ENCODE results near the gene GPRIN1.

GPRIN1 gene

DNA sequence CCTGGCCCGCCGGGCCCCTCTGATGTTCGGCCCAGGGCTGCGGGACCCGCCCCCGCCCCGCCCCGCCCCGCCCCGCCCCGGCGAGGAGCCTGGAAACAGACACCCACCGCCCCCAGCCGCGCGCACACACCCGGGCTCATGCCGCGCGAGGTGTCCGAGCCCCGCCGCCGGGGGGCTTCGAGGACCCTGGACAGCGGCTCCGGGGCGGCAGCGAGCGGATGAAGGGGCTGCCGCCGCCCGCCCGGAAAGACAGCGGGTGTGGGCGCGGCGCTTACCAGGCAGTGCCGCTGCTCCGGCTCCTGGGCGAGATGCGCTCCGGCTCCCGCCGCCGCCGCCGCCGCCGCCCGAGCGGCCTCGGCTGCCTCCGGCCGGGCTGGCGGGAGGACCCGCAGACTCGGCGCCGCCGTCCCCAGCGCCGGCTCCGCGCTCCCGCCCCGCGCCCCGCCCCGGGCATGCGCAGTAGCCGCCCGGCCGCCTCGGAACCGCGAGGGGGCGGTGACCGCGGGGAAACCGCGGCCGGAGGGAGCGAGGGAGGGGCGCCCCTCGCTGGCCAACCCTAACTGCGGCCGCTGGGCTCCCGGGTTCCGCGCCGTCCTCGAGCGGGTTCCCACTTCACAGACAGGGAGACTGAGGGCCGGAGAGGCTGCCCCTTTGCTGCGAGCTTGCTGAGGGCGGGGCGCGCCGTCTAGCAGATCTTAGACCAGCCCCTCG, at the start of gene GPRIN1:
Gene GPRIN1, minus strand, starts transcription at position 433 of the 711 bp plus-strand sequence. CDS start 10,322 bp downstream, outside the sequence.
- peak in 1 of 4 experiments; percentile 38 for DNase-seq

DNA sequence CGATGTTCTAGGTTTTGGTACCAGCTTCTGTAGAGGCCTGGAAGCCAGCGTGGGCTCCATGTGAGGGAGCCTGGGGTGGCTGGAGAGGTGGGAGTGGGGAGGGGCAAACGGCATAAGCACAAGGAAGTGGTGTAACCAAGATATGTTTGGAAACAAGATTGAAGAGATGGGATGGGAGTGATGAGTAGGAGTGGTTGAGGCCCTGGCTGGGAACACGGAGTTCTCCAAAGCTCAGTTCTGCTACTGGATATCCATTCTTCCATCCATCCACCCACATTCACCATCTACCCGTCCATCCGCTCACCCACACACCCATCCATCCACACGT, 49.5 kb upstream of the GPRIN1 start:
- DNase-seq: no peak

DNA sequence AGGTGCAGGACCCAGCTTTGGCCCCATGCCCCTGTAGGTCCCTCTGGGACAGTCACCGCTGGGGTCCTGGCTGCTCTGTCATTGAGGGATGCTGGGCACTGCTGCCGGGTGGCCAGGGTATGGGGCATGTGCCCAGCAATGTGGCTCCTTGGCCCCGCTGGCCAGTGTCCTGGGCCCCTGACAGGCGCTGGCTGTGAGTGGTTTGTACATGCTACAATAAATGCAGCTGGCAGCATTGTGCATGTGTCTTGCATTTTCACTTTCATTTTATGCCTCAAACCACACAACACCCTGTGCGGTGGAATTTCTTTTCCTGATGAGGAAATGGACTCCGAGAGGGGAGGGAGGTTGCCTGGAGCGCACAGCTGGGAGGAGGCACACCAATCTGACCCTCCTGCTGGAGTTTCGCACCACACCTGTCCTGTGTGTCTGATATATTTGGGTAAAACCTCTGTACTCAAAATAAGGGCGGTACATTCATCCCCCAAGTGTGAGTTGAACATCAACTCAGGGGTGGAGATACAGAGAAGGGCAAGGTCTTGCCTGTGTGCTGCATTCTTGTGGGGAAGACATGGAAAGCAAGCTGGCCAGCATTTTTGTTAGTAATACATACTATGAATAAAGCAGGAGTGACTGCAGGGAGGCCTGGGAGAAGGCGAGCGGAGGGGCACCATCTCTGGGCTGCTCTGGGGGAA, 49.0 kb upstream of the GPRIN1 start:
- no peak for DNase-seq

DNA sequence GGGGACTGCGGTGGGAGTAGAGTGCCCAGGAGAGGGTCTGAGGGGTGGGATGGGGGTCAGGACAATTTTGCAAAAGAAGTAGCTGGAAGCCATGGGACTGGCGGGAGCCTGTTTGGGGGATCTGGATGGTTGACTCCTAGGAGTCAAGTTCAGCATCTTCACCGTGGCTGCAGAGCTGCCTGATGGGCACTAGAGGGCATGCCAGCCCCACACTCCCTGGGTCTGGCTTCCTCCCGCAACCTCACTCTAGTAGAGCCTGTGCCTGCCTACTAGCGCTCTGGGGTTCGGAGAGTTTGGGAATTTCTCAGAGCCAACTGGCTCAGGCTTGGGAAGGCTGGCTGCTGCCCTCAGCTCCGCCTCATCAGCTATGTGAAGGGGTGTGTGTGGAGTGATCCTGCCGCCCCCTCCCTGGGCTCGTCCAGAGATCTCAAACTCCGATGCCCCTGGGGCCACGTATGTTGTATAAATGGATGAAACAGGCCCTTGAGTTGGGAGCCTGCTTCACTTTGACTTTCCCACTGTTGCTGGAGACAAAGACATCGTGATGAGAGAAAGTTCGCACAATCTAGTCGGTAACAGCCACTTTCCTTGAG, 48.1 kb upstream of the GPRIN1 start:
- DNase-seq: peak; percentile 28 to 60 (median 31)

DNA sequence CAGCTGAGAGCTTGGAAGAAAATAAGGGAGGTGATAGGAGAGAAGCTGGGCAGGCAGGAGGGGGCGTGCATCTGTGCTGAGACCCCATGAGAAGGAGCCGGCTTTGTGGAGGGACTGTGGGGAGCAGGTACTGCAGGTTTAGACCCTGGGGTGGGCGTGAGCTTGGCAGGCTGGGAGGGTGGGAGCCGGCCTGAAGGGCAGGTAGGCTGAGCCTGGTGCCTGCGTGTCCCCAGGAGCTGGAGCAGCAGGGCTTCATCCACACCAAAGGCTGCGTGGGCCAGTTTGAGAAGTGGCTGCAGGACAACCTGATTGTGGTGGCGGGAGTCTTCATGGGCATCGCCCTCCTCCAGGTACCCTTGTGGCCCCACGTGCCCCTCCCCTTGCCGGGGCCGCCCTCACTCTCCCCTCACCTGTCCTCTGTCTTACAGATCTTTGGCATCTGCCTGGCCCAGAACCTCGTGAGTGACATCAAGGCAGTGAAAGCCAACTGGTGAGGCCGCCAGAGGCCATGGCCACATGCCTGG, 46.6 kb upstream of the GPRIN1 start:
- DNase-seq: no peak

DNA sequence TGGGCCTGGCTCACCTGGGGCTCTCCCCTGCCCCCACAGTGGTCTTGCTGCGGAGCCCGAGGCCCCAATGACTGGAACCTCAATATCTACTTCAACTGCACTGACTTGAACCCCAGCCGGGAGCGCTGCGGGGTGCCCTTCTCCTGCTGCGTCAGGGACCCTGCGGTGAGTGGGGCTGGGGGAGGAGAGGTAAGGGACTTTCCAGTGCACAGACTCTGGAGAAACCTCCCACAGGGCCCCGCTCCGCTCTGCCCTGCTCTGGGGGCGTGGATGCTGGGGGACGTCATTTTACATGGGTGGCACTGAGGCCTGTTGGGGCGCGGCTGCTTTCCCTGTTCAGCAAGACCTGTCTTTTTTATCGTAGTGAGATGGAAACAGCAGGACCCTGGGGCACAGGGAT, 44.9 kb upstream of the GPRIN1 start:
- DNase-seq: no peak

DNA sequence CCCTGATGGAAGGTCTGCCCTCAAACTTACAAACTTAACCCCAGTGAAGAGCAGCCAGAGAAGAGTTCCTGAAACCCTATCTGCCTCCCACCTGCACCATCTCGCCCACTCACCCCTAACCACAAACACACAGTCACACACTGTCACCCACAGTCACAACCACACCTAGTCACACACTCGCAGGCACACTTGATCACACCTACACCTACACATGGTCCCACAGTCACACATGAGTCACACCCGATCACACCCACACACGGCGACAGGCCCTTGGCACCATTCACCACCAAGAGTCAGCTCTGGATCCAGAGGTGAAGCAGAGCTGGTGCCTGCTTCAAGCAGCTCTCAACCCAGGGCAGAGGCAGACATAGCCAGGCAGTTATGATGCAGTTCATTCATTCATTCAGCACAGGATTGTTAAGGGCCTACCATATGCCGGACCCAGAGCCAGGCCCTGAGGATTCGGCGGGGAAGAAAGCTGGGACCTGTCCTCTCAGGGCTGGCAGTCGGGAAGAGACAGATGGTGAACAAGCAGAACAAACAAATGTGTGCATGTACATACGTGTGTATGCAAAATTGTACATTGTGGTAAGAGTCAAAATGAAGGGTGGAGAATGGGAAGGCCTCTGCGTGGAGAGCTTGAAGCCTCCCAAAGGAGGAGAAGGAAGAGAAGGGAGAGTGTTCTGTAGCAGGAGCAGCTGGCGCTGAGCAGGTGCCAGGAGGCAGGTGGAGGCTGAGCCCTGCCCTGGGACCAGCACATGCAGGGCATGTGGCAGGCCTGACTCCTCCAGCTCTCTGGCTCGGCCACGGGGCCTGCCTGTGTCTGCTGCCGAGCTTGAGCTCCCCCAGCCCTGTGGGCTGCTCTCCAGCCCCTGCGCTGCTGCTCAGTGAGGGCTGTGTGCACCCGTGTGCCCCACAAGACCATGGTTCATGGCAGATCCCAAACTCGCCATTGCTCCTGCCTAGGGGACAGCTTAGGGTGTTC, 43.7 kb upstream of the GPRIN1 start:
- DNase-seq: peak in 1 of 4 experiments; percentile 33

DNA sequence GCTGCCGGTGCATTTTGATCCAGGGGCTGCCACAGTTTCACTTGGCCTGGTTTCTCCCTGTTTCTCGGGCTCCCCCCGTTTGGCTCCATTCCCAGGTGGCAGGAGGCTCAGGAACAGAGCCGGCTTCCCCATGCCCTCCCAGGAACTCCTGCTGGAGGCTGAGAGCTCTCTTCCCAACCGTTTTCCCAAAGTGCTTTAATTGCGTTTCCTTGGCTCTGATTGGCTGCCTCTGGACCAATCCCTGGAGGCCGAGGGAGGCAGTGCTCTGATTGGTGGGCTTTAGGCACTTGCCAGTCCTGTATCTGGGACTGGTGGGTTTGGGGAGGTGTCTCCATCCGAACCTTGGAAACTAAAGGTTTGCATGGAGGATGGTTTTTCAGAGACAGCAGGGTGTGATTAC, 42.2 kb upstream of the GPRIN1 start:
- DNase-seq: no peak

DNA sequence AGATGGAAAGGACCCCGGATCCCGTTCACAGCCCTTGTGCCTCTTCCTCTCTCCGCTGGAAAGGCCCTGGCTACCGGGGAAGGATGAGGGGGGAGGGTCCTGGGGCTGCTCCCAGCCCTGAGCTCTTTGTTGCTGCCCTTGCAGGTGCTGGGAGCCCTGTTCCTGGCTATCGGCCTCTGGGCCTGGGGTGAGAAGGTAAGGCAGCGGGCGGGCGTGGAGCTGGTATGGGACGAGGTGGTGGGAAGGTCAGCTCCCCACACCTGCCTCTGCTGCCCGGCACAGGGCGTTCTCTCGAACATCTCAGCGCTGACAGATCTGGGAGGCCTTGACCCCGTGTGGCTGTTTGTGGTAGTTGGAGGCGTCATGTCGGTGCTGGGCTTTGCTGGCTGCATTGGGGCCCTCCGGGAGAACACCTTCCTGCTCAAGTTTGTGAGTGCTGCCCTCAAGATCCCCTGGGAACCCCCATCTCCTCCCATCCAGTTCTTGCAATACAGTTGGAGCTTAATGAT, 41.6 kb upstream of the GPRIN1 start:
- DNase-seq: no peak

DNA sequence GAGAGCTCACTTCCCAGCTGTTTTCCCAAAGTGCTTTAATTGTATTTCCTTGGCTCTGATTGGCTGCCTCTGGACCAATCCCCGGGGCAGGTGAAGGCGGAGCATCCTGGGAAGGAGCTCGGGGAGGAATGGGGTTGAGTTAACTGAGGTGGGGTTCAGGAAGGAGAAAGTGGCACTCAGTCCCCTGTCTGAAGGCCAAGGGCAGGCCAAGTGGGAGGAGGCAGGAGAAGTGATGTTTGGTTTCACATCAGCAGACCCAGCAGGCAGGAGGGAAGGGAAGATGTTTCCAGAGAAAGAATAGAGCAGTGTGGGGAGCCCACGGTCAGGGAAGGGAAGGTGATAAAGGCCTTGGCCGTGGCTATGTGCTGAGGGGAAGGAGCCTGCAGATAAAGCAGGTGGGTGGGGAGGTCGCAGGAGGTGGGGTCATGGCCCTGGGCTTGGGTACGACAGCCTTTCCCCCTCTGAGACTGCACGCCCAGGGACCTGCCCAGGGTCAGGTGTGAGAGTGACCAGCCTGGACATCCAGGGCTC, 40.5 kb upstream of the GPRIN1 start:
- no peak for DNase-seq

DNA sequence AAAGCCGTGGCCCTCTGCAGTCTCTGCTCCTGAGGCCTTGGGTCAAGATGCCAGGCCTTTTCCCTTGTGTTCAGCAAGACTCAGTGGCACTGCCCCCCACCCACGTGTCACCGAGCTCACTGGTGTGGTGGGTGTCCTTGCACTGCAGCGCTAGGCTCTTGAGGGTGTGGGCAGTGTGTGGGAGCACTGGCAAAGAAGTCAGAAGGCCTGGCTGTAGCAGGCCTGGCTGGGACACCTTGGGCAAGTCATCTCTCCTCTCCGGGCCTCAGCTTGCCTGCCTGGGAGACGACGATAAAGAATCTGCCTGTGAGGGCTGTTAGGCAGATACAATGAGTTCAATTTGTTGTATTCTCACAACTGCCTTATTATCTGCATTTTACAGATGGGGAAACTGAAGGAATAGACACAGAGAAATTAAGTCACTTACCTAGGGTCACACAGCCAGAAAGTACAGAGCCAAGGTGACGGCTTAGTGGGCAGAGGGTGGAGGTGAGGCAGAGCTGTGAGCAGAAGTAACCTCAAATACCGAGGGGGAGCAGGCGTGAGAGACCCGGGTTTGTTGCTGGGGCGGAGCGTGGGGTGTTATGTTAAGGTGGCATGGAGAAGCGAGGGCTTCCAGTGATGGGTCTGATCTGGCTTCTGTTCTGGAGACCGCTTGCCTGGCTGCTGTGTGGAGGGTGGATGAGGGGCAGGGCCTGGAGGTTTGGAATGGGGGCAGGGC, 38.7 kb upstream of the GPRIN1 start:
- peak in 1 of 4 experiments; percentile 23 for DNase-seq

DNA sequence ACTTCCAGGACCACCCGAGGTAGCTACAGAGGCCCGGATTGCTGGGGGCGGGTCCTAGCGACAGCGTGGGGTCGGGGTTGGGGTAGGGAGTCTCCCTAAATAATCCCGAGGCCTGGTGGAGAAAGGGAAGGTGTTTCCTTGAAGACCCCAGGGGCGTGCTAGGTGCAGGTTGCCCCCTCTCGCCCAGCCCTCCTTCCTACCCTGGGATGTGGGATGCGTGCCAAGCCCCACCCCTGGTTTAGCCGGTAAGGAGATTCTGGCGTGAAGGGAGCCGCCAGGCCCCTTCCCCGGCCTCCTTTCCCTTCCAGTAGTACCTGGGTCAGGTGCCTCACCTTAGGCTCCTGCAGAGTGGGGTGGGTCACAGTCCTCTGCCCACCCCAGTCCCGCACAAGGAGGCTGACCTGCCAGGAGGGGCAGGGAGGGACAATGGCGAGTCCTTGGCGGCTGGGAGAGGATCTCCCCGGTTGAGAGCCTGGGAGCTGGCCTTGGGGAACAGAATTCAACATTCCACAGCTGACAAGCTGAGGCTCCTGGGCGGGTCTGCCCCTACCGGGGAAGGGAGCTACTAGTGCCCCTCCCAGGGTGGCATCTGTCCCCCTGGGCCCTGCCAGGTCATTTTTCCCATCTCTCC, 38.0 kb upstream of the GPRIN1 start:
- DNase-seq: peak in 1 of 4 experiments; percentile 15

DNA sequence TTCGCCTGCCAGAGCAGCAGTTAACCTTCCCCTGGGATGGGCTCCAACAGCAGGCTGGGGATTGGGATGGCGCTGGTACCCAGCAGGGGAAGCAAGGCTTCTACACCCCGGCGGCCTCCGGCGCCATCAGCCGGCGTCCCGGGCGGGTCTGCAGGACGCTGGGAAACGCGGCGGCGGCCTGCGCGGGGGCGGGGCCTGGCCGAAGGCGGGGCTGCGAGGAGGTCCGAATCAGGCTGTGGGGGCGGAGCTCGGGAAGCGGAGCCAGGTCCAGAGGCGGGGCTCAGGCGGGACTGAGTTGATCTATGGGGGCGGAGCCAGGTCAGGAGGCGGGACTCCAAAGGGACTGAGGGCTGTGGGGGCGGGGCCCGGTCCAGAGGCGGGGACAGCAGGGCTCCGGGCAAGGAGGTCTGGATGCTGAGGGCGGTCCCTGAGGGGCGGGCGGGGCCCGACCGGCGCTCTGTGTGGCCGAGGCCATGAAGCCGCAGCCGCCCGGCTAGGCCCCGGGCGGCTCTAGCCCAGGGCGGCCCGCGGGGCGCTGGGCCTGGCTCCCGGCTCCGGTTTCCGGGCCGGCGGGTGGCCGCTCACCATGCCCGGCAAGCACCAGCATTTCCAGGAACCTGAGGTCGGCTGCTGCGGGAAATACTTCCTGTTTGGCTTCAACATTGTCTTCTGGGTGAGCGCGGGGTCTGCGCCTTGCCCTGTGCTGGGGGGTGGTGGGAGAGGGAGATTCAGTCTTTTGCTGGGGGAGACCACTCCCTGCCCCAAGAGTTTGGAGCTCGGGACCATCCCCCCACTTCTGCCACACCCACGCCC, 37.3 kb upstream of the GPRIN1 start, which contains the start of gene TSPAN17:
Gene TSPAN17, plus strand, starts transcription at position 455 of the 813 bp plus-strand sequence. Its CDS starts 132 bp downstream, at position 587.
- peak; percentile 73 to 97 (median 90) for DNase-seq

DNA sequence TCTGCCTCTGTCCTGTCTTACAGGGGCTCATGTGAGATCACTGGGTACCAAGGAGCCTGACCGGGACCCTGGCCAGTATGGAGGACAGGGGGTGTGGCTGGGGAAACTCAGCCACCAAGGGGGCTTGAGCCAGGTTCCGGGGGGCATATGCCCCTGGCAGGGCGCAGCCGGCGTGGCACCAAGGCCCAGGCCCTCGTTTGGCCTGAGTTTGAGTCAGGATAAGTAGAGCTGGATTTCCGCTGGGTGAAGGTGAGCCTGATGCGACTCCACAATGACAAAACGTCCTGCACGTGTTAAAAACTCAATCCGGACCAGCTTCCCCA, 36.7 kb upstream of the GPRIN1 start:
- DNase-seq: no peak

DNA sequence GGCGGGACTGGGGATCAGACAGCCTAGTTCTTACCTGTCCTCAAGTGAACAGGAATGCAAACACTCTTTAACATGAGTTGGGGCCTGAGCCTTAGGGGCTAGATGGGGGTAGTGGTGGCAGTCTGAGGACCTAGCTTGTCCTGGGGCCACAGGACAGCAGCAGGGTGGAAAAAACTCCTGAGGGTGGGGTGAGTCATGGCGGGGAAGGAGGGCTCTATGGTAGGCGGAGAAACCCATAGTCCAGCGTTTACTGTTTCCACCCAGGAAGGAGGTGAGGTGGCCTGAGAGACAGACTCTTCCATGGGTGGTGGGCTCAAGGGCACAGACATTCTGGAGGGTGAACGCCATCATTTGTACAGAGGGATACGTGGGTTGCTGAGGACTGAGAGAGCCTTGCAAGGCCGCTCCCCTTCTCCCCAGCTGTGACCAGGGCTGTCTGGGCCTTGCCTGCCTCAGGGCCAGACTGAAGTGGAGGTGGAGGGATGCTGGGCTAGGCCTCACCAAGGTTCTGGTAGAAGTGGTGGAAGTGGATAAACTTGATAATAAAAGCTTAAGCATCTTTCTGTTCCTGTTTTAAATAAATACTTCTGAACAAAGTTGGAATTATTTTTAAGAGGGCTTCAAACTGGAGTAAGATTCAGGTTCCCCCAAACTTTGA, 36.2 kb upstream of the GPRIN1 start:
- DNase-seq: no peak

DNA sequence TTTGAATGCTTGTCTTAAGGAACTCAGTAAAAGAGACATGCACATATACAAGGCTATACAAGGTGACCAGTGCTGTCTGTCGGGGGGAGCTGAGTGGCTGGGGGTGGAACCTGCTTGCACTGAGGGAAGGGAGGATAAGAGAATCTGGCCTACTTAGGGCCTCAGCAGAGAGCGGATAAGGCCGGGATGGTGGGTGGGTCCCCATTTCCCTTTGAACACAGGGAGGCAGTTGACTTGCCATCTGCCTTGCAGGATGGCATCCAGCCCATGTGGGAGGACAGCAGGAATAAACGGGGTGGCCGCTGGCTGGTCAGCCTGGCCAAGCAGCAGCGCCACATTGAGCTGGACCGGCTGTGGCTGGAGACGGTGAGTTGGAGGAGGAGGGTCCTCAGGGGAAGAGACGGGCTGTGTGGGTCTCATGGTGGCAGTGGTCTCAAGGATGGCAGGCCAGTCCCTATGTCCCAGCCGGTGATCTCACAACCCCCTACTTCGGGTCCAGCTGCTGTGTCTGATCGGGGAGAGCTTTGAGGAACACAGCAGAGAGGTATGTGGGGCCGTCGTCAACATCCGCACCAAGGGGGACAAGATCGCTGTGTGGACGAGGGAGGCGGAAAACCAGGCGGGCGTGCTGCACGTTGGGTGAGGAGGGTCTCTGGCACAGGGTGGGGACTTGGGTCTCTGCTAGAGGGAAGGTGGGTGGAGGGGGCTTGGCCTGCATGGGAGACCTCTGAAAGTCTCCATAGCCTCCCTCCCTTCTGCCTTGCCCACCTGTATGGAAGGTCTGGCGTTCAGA, 35.1 kb upstream of the GPRIN1 start:
- DNase-seq: no peak

DNA sequence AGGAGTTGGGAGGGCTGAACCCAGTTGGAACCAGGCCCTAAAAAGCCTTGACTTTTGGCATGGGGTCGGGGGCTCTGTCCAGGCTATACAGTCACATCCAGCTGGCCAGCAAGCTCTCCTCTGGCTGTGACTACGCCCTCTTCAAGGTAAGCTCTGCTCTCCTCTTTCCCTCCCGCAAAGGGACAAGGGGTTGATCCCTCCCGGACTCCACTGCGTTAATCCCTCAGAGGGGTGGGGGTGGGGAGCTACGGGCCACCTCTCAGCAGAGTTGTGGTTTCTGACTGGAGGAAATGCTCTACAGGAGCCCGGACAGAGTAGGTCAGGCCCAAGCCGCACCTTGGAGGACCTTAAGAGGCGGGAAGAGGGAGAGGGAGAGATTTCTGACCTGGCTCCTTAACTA, 34.3 kb upstream of the GPRIN1 start:
- DNase-seq: no peak

DNA sequence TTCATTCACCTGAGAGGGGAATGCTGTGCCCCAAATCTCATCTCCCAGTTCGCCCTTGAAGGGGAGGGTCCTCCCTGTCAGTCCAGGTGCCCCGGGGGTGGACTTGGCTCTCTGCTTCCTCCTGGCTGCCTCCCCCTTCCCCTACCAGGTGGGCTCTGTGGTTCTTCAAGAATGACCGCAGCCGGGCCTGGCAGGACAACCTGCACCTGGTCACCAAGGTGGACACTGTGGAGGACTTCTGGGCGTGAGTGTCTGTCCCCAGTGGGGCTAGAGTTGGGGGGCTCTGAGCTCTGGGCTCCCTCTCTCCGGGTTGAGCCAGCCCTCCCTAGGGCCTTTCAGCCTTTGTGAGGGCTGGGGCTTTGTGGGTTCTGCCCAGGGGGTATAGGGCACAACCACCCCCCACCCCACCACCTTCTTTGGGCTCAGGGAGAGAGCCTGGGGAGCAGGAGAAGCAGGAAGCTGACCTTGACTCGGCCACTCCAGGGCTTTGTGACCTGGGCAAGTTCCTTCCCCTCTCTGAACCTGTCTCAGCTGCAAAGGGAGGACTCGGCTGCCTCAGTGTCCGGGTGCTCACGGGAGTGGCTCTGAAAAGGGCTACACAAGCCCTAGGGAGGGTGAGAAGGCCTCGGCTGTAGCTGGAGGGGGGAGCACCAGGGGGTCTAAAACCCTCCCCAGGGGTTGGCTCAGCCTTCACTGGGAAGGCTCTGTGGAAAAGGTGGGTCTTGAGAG, 33.7 kb upstream of the GPRIN1 start:
- DNase-seq: no peak

Data from activated naive CD4-positive, alpha-beta T cell (primary cell).